Prostate gland (tissue), 2 donors: ENCODE measurements around the gene PTPRA. TPM values are rescaled to one million over a fixed set of nuclear protein-coding genes. Genes with fewer than 3 reads are reported as not detected.

Experiments
- DNase-seq: peaks from one replicate; pipeline ENCODE4 v3.0.0-alpha.2; 2019; ENCODE audit warnings: low spot score
- H3K27ac ChIP-seq, 2 donors: fragments of 200-600 bp; sonication (generic); 2 replicates each; pipeline ENCODE4 v1.5.1; 2017 to 2019
- H3K27me3 ChIP-seq: fragments of 200-600 bp; sonication (generic); replicated peaks from 2 replicates; pipeline ENCODE4 v1.5.1; 2019; ENCODE audit not compliant: insufficient read depth
- H3K36me3 ChIP-seq, 2 donors: fragments of 200-600 bp; sonication (generic); 1 replicate in 1 of 2; 2 replicates in 1 of 2; pipeline versions ENCODE4 v1.5.1 to v1.8.1; 2017 to 2019
- H3K4me1 ChIP-seq: fragments of 200-600 bp; sonication (generic); replicated peaks from 2 replicates; pipeline ENCODE4 v1.5.1; 2019
- H3K4me3 ChIP-seq, 2 donors: fragments of 200-600 bp; sonication (generic); 2 replicates each; pipeline ENCODE4 v1.5.1; 2017 to 2019
- H3K9me3 ChIP-seq: fragments of 200-600 bp; sonication (generic); 2 replicates; pipeline ENCODE4 v1.5.1; 2017
- CTCF ChIP-seq, 4 experiments: fragments of 200-600 bp in 2 of 4; fragments of 450-650 bp in 2 of 4; sonication (generic) in 2 of 4; IDR thresholded peaks; 1 replicate in 3 of 4; 2 replicates in 1 of 4; pipeline ENCODE4 v1.5.1; 2016 to 2019; ENCODE audit warnings: antibody characterized with exemption in 4 of 4, mild to moderate bottlenecking in 2 of 4, moderate library complexity in 2 of 4
- POLR2A ChIP-seq: fragments of 450-650 bp; IDR thresholded peaks from one replicate; pipeline ENCODE4 v1.6.1; 2016; ENCODE audit warnings: antibody characterized with exemption, mild to moderate bottlenecking
- POLR2AphosphoS5 ChIP-seq: sonication (generic); formaldehyde crosslinking; IDR thresholded peaks from one replicate; pipeline ENCODE4 v1.6.1; 2017; ENCODE audit warnings: antibody characterized with exemption
- WGBS: methylation state at CpG from one replicate; pipeline ENCODE4 v1.1.5; 2018; 5-methylcytosine and 5-hydroxymethylcytosine counted together
- intact Hi-C: fragments of 100-400 bp; cut with DNase I; formaldehyde crosslinking; loops from one replicate; pipeline ENCODE4 v1.14.2; 2022
- total RNA-seq, 2 donors: library from RNA; depleted of rRNA; stranded (reverse); fragments of >200 nt; gene quantifications; one replicate each; pipeline ENCODE4 v1.1.0, GENCODE V29; 2016

The PTPRA gene
- total RNA-seq, 2 donors from 2014 or later: 57.7 to 83.6 TPM

- peak; percentile 90 for DNase-seq
- peak within 1 kb of the TSS; percentile 83 to 93 for H3K4me3 ChIP-seq
- TF ChIP-seq CTCF (IDR thresholded peaks at IDR 0.05): peak in 2 of 4 experiments; percentile 10 to 13
- TF ChIP-seq POLR2AphosphoS5: peak; percentile 77
- TF ChIP-seq POLR2A: peak; percentile 55
- intact Hi-C loops: no loop called here
- H3K9me3 ChIP-seq: no peaks in the 10 kb centered on the region
- peak within 1 kb of the TSS; percentile 90 to 96 for H3K27ac ChIP-seq
- peaks cover 13% of the 10 kb centered on the region for H3K4me1 ChIP-seq
- under 1% methylated on average over 79 of the region's 104 CpGs for WGBS
- no peaks in the 10 kb centered on the region for H3K36me3 ChIP-seq
- H3K27me3 ChIP-seq: no peaks in the 10 kb centered on the region
These were observed 172.8 kb downstream of the PTPRA start, which contains the start of gene MRPS26 for GRCh38 chr20:3045816-3046676. TSS of gene MRPS26 (plus strand) at chr20:3046052. CDS start at chr20:3046069, 17 bp downstream.

GRCh38 chr20:3046677-3047462 is 173.6 kb downstream of the PTPRA start:
- intact Hi-C loops: no loop called here
- Histone ChIP-seq H3K27ac (peak overlapping the region; percentile 90 to 96), H3K4me1 (peaks cover 8% of the 10 kb centered on the region), H3K4me3 (peak overlapping the region; percentile 83 to 93), H3K27me3 (no peaks in the 10 kb centered on the region), H3K36me3 (no peaks in the 10 kb centered on the region), H3K9me3 (no peaks in the 10 kb centered on the region)
- DNase-seq: peak; percentile 24
- WGBS: 34% methylated on average over 38 of the region's 39 CpGs
- TF ChIP-seq CTCF (IDR thresholded peaks at IDR 0.05) (no peak), POLR2AphosphoS5 (no peak), POLR2A (no peak)

GRCh38 chr20:3047486-3048419 is 174.5 kb downstream of the PTPRA start:
- intact Hi-C loops: no loop called here
- Histone ChIP-seq H3K36me3 (no peaks in the 10 kb centered on the region), H3K4me3 (no peak overlapping the region), H3K4me1 (peaks cover 7% of the 10 kb centered on the region), H3K9me3 (no peaks in the 10 kb centered on the region), H3K27me3 (no peaks in the 10 kb centered on the region), H3K27ac (no peak overlapping the region)
- no peak for DNase-seq
- 74% methylated on average over 13 of the region's 14 CpGs for WGBS
- no peak for TF ChIP-seq POLR2AphosphoS5
- no peak for TF ChIP-seq POLR2A
- TF ChIP-seq CTCF (IDR thresholded peaks at IDR 0.05): no peak

GRCh38 chr20:3051385-3052019 is 178.2 kb downstream of the PTPRA start:
- Histone ChIP-seq H3K27ac (no peak overlapping the region), H3K9me3 (no peaks in the 10 kb centered on the region), H3K36me3 (no peaks in the 10 kb centered on the region), H3K4me1 (peaks cover 7% of the 10 kb centered on the region), H3K27me3 (no peaks in the 10 kb centered on the region), H3K4me3 (no peak overlapping the region)
- WGBS: 69% methylated on average over 7 of the region's 7 CpGs
- TF ChIP-seq CTCF (IDR thresholded peaks at IDR 0.05) (no peak), POLR2AphosphoS5 (no peak), POLR2A (no peak)
- intact Hi-C loops: loop anchor here (10.0 kb wide), 1 partner anchor 263 kb away; no protein-coding TSS in a partner anchor
- DNase-seq: no peak
